ENCODE results near the gene WDR20. TPM values are rescaled to one million over a fixed set of nuclear protein-coding genes. Genes with fewer than 3 reads are reported as not detected.
A peak's percentile ranks its signal among the peaks of the same experiment; 100 is the strongest.

WDR20 gene
- total and polyA plus RNA-seq, 7 donors, result 11.4 to 26.8 (median 20.6) TPM

DNA sequence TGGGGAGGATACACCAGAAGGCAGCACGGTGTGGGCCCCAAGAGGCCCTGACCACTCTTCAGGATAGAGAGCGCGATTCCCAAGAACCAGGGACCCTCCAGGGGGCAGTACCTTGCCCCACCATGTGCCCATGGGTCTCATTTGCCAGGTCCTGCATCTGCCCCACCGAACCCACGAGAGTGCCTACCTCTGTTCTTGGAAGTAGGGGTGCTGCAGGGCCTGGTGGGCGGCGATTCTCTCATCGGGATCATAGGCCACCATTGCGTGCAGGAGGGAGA is 92.6 kb downstream of the WDR20 start:
- intact Hi-C loops (cut with DNase I), result no loop called here
- WGBS, 3 donors, result 88 to 93% (median 91%) methylated on average over 9 of the region's 9 CpGs
- Histone ChIP-seq H3K4me3 (no peak overlapping the region), H3K27me3 (ENCODE audit: insufficient read depth in 3 of 3, low read length in 2 of 3) (no peaks in the 10 kb centered on the region), H3K4me1 (no peaks in the 10 kb centered on the region), H3K27ac (no peak overlapping the region), H3K9me3 (no peaks in the 10 kb centered on the region), H3K36me3 (ENCODE audit: insufficient read depth in 1 of 2, low read depth in 1 of 2) (no peaks in the 10 kb centered on the region)
- ATAC-seq, result no peak
- TF ChIP-seq, protein P1, sequence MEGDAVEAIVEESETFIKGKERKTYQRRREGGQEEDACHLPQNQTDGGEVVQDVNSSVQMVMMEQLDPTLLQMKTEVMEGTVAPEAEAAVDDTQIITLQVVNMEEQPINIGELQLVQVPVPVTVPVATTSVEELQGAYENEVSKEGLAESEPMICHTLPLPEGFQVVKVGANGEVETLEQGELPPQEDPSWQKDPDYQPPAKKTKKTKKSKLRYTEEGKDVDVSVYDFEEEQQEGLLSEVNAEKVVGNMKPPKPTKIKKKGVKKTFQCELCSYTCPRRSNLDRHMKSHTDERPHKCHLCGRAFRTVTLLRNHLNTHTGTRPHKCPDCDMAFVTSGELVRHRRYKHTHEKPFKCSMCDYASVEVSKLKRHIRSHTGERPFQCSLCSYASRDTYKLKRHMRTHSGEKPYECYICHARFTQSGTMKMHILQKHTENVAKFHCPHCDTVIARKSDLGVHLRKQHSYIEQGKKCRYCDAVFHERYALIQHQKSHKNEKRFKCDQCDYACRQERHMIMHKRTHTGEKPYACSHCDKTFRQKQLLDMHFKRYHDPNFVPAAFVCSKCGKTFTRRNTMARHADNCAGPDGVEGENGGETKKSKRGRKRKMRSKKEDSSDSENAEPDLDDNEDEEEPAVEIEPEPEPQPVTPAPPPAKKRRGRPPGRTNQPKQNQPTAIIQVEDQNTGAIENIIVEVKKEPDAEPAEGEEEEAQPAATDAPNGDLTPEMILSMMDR (IDR thresholded peaks at IDR 0.05), result no peak
- no peak for DNase-seq

DNA sequence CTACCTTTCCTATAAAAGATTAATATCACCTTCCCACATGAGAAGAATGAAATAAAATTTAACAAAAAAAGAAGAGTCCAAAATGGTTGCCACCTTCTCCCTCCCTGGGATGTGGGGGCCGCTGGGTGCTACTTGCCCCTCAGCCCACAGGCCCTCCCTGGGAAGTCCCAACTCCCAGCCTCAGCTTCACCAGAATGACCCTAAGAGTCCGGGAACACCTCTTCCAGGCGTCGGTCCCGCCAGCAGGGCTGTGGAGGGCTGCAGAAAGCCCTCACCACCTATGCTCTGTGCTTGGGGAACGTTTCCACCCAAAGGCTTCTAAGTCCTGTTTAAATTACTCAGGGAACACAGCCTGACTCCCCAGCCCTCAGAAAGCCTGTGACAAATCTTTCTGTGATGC is 93.4 kb downstream of the WDR20 start:
- WGBS, 3 donors, result 89 to 94% (median 91%) methylated on average over 6 of the region's 6 CpGs
- intact Hi-C loops (cut with DNase I), result no loop called here

DNA sequence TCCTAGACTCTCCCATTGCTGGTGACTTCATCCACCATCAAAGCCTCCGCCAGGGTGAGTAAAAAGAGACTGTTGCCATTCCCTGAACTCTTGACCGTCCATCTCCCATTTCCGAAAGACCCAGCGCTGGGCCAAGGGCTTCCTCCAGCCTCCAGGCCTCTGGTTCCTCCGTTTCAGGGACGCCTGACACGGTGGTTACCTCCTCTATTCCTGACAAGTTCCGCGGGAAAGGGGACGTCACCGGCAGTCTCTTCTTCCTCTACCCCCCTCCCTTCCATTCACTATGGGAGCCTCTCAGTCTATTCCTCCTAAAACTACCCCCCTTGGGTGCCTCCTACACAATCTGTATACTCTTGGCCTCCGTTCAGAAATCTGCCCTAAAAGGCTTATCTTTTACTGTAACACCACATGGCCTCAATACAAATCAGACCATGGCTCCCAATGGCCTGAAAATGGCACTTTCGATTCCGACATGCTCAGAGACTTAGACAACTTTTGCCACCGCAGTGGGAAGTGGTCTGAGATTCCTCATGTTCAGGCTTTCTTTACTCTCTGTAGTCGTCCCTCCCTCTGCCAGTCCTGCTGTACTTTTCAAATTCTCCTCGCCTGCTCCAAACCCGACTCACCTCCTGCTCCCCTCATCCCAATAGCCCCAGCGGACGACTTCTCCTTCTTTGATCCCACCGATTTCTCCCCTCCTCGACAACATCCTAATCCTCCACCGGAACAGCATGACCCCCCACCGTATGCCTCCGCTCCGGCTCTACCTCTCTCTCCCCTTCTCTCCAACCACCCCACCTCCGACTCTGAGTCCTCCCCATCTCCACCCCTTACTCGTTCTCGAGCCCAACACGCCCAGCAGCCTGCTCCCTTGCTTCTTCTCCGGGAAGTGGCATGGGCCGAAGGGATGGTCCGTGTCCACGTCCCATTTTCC is 94.9 kb downstream of the WDR20 start:
- Histone ChIP-seq H3K27me3 (ENCODE audit: insufficient read depth in 3 of 3, low read length in 2 of 3) (no peaks in the 10 kb centered on the region), H3K4me1 (no peaks in the 10 kb centered on the region), H3K36me3 (ENCODE audit: insufficient read depth in 1 of 2, low read depth in 1 of 2) (no peaks in the 10 kb centered on the region), H3K27ac (no peak overlapping the region), H3K4me3 (peak overlapping the region; percentile 18), H3K9me3 (no peaks in the 10 kb centered on the region)
- ATAC-seq, result no peak
- TF ChIP-seq, protein P1 (IDR thresholded peaks at IDR 0.05), result no peak
- WGBS, 3 donors, result 77 to 78% (median 78%) methylated on average over 34 of the region's 34 CpGs
- intact Hi-C loops (cut with DNase I), result loop anchor here (1.0 to 2.0 kb wide), 2 partner anchors 80 kb away; no protein-coding TSS in a partner anchor
- DNase-seq, result no peak

More for the DNA sequence above, 93.4 kb downstream of the WDR20 start:
- no peaks in the 10 kb centered on the region for H3K36me3 ChIP-seq (ENCODE audit: insufficient read depth in 1 of 2, low read depth in 1 of 2)
- H3K27me3 ChIP-seq (ENCODE audit: insufficient read depth in 3 of 3, low read length in 2 of 3), result no peaks in the 10 kb centered on the region
- ATAC-seq (no peak), DNase-seq (no peak)
- TF ChIP-seq, protein P1 (IDR thresholded peaks at IDR 0.05), result no peak
- H3K4me3 ChIP-seq, result no peak overlapping the region
- H3K4me1 ChIP-seq, result no peaks in the 10 kb centered on the region
- no peaks in the 10 kb centered on the region for H3K9me3 ChIP-seq
- H3K27ac ChIP-seq, result no peak overlapping the region

DNA sequence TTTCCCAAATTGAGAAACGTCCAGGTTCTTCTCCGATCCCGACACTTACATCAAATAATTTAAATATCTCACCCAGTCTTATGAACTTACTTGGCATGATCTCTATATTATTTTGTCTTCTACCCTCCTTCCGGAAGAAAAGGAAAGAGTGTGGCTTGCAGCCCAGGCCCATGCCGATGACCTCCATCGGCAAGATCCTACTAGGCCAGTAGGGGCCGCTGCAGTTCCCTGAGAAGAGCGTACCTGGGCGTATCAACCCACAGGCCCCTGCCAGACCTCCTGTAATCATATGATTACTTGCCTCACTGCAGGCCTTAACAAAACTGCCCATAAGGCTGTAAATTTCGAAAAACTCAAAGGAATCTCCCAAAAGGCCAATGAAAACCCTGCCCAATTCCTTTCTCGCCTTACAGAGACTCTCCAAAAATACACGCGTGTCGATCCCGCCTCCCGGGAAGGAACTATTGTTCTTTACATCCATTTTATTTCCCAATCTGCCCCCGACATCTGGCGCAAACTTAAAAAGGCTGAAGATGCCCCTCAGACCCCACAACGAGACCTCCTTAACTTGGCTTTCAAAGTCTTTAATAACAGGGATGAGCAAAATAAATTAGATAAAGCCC is 95.7 kb downstream of the WDR20 start:
- TF ChIP-seq, protein P1 (IDR thresholded peaks at IDR 0.05), result peak; percentile 78
- Histone ChIP-seq H3K9me3 (no peaks in the 10 kb centered on the region), H3K4me3 (peak overlapping the region; percentile 18), H3K27ac (no peak overlapping the region), H3K27me3 (ENCODE audit: insufficient read depth in 3 of 3, low read length in 2 of 3) (no peaks in the 10 kb centered on the region), H3K4me1 (no peaks in the 10 kb centered on the region), H3K36me3 (ENCODE audit: insufficient read depth in 1 of 2, low read depth in 1 of 2) (no peaks in the 10 kb centered on the region)
- DNase-seq, result peak; percentile 85 to 86
- 44 to 48% (median 45%) methylated on average over 19 of the region's 19 CpGs for WGBS, 3 donors
- intact Hi-C loops (cut with DNase I), result loop anchor here (1.0 to 2.0 kb wide), 2 partner anchors 79 kb away; no protein-coding TSS in a partner anchor
- ATAC-seq, result peak; percentile 84 to 96 (median 92)

Data from psoas muscle (tissue), 8 donors.